DOHH2 (cell line): Measurements from ENCODE around the gene CCL2.

Source experiments
- H3F3A ChIP-seq: fragments of 200-600 bp; sonication (generic), shearing (Covaris generic); 2 replicates; pipeline ENCODE4 v1.6.0; 2016; ENCODE audit warnings: antibody characterized with exemption, mild to moderate bottlenecking; ENCODE audit not compliant: control insufficient read depth, insufficient read depth
- H3K27ac ChIP-seq: fragments of 200-600 bp; sonication (generic); 2 replicates; pipeline ENCODE4 v1.5.1; 2014; ENCODE audit warnings: low read depth, mild to moderate bottlenecking, low read length, moderate library complexity
- H3K27me3 ChIP-seq: fragments of 200-600 bp; sonication (generic); 2 replicates; pipeline ENCODE4 v1.6.1; 2014; ENCODE audit warnings: mild to moderate bottlenecking, low read length, mixed read lengths; ENCODE audit not compliant: control insufficient read depth
- H3K36me3 ChIP-seq: fragments of 200-600 bp; sonication (generic); 2 replicates; pipeline ENCODE4 v1.6.1; 2014; ENCODE audit warnings: mild to moderate bottlenecking, low read length, moderate library complexity, mixed read lengths; ENCODE audit not compliant: control insufficient read depth
- H3K4me1 ChIP-seq: fragments of 200-600 bp; sonication (generic); 2 replicates; pipeline ENCODE4 v1.6.1; 2014; ENCODE audit warnings: mild to moderate bottlenecking, low read length, mixed read lengths; ENCODE audit not compliant: control insufficient read depth
- H3K4me2 ChIP-seq: fragments of 200-600 bp; sonication (generic); 2 replicates; pipeline ENCODE4 v1.6.0; 2014; ENCODE audit warnings: mild to moderate bottlenecking, low read length, moderate library complexity
- H3K4me3 ChIP-seq: fragments of 200-600 bp; sonication (generic); 2 replicates; pipeline ENCODE4 v1.5.1; 2014; ENCODE audit warnings: mild to moderate bottlenecking, low read length, mixed read lengths
- H3K79me2 ChIP-seq: fragments of 200-600 bp; sonication (generic); 2 replicates; pipeline ENCODE4 v1.6.1; 2014; ENCODE audit warnings: mild to moderate bottlenecking, low read length, mixed read lengths; ENCODE audit not compliant: control insufficient read depth
- H3K9me2 ChIP-seq: fragments of 200-600 bp; sonication (generic); replicated peaks from 2 replicates; pipeline ENCODE4 v1.6.1; 2014; ENCODE audit warnings: mild to moderate bottlenecking, low read length, mixed read lengths; ENCODE audit not compliant: control insufficient read depth
- H3K9me3 ChIP-seq: fragments of 200-600 bp; sonication (generic); 2 replicates; pipeline ENCODE4 v1.6.1; 2014; ENCODE audit warnings: antibody characterized with exemption, low read length, mixed read lengths; ENCODE audit not compliant: control insufficient read depth, insufficient read depth
- H4K20me1 ChIP-seq: fragments of 200-600 bp; sonication (generic); 2 replicates; pipeline ENCODE4 v1.6.0; 2014; ENCODE audit warnings: low read depth, mild to moderate bottlenecking, antibody characterized with exemption, low read length, moderate library complexity; ENCODE audit not compliant: control insufficient read depth, insufficient read depth
- EZH2phosphoT487 ChIP-seq: fragments of 200-600 bp; sonication (generic); IDR thresholded peaks from 2 replicates; pipeline ENCODE4 v1.6.1; 2017; ENCODE audit warnings: borderline replicate concordance, mild to moderate bottlenecking, antibody characterized with exemption, low read length, moderate library complexity, mixed read lengths
- TF ChIP-seq, protein P1 (sequence below): fragments of 200-600 bp; sonication (generic); IDR thresholded peaks from one replicate; pipeline ENCODE4 v1.5.1; 2014; ENCODE audit warnings: antibody characterized with exemption, mild to moderate bottlenecking, low read depth, low read length; ENCODE audit not compliant: poor library complexity, severe bottlenecking

The CCL2 gene

DNA sequence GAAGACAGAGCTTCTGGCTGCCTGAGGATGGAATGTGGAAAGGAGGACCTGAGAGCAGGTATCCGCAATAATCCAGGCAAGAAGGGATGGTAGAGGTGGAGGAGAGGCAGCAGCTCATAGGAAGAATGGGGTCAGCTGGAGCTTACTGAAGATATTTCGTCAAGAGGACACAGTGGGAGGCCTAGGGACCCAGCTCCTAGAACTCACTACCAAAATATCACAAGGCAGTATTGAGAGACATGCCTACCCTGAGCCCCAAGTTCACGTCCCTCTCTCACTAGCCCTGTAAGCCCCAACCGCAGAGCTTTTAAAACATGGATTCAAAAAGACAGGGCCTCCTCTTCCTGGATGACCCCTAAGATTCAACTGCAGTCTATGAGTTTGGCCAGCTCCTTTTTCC is 50.0 kb downstream of the CCL2 start:
- no peaks in the 10 kb centered on the region for H3K79me2 ChIP-seq
- no peak overlapping the region for H3K4me3 ChIP-seq
- no peak overlapping the region for H3K27ac ChIP-seq
- H3K4me1 ChIP-seq = no peaks in the 10 kb centered on the region
- H3K9me3 ChIP-seq = no peaks in the 10 kb centered on the region
- no peaks in the 10 kb centered on the region for H3K9me2 ChIP-seq
- H3K4me2 ChIP-seq = no peak overlapping the region
- no peaks in the 10 kb centered on the region for H4K20me1 ChIP-seq
- H3K27me3 ChIP-seq = no peaks in the 10 kb centered on the region; the same call in 1 of the 2 replicates
- no peaks in the 10 kb centered on the region for H3F3A ChIP-seq
- H3K36me3 ChIP-seq = no peaks in the 10 kb centered on the region
- TF ChIP-seq, protein P1, sequence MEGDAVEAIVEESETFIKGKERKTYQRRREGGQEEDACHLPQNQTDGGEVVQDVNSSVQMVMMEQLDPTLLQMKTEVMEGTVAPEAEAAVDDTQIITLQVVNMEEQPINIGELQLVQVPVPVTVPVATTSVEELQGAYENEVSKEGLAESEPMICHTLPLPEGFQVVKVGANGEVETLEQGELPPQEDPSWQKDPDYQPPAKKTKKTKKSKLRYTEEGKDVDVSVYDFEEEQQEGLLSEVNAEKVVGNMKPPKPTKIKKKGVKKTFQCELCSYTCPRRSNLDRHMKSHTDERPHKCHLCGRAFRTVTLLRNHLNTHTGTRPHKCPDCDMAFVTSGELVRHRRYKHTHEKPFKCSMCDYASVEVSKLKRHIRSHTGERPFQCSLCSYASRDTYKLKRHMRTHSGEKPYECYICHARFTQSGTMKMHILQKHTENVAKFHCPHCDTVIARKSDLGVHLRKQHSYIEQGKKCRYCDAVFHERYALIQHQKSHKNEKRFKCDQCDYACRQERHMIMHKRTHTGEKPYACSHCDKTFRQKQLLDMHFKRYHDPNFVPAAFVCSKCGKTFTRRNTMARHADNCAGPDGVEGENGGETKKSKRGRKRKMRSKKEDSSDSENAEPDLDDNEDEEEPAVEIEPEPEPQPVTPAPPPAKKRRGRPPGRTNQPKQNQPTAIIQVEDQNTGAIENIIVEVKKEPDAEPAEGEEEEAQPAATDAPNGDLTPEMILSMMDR = no peak
- TF ChIP-seq EZH2phosphoT487 = no peak

DNA sequence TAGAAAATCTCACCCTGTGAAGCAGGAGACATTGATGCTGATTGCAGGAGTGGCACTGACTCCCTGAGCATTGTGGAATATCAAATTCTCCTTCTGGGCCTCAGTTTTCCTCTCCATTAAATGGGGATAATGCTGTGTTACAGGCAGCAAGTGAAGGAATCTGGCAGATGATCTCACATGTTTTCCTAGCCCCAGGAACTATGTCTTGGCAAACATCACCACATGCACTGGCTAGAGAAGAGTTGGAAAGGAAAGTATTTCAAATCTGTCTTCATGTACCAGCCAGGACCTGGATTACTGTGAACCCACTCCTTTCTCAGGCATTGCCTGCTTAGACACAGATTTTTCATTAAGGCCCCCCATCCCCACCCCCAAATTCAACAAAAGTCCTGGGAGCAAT is 50.5 kb downstream of the CCL2 start:
- Histone ChIP-seq H3K36me3 (no peaks in the 10 kb centered on the region), H3K27ac (no peak overlapping the region), H3K27me3 (no peaks in the 10 kb centered on the region; the same call in 1 of the 2 replicates), H3K79me2 (no peaks in the 10 kb centered on the region), H3K4me2 (no peak overlapping the region), H3K4me1 (no peaks in the 10 kb centered on the region), H3F3A (no peaks in the 10 kb centered on the region), H3K9me3 (no peaks in the 10 kb centered on the region), H3K9me2 (no peaks in the 10 kb centered on the region), H3K4me3 (no peak overlapping the region), H4K20me1 (no peaks in the 10 kb centered on the region)
- no peak for TF ChIP-seq EZH2phosphoT487
- TF ChIP-seq, protein P1 = no peak

DNA sequence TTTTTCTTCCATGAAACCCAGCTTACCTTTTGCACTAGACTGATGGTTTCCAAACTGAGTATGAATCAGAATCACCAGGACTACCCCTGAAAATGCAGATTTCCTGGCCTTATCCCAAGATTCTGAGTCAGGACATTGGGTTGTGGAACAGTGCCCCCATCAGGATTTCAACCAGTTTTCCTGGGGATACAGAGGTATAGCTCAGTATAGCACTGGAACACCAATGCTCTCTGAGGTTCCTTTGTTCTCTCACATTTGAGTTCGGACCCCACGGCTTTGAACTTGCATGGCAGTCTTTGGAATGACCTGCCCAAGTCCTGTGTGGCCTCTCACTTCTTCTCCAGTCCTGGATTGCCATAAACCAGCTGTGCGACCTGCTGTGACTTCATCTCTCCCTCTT is 51.4 kb downstream of the CCL2 start:
- Histone ChIP-seq H3K4me3 (no peak overlapping the region), H3K27me3 (no peaks in the 10 kb centered on the region; the same call in 1 of the 2 replicates), H3F3A (no peaks in the 10 kb centered on the region), H3K27ac (no peak overlapping the region), H4K20me1 (no peaks in the 10 kb centered on the region), H3K9me3 (no peaks in the 10 kb centered on the region), H3K36me3 (no peaks in the 10 kb centered on the region), H3K4me1 (no peaks in the 10 kb centered on the region), H3K79me2 (no peaks in the 10 kb centered on the region), H3K4me2 (no peak overlapping the region), H3K9me2 (no peaks in the 10 kb centered on the region)
- TF ChIP-seq, protein P1 = no peak
- TF ChIP-seq EZH2phosphoT487 = no peak
